HG03565 (cell line): ENCODE results near the gene KIAA1755.
"Not testable (repeated sequence)": the region's sequence is repeated elsewhere in the genome, so short reads cannot be mapped to it uniquely, and the experiment has no call there.

ENCODE experiments used
- ATAC-seq: cut with Tn5 transposase; IDR thresholded peaks from one replicate; pipeline ENCODE4 v1.9.1; 2021; ENCODE audit warnings: mild to moderate bottlenecking, moderate library complexity; ENCODE audit not compliant: unreplicated experiment

Gene KIAA1755

DNA sequence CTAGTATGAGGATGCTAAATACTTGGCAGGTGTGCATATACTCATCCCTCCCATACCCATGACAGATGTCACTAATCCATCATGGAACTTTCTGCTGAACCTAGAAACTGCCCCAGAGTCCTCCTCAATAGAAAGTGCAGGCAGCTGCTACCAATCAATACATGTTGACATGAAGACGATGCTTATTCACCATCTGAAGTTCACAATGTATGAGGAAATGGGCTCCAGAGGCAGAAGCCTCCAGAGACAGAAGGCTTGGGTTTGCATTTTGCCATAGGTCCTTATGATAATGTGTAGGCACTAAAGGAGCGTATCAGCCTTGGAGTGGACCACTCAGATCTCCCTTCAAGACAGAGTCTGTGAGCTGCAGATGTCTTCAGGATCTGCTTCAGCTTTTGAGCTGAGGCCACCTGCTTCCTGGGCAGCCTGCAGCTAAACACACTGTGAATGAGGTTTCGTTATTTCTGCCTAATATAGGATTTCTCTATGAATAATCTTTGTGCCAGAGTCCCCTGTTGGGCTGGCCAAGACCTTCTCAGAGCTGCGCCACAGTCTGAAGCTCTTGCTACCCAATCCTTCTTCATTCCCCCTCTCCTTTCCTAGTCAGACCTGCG, 7.5 kb upstream of the KIAA1755 start:
- no peak for ATAC-seq

- no peak for ATAC-seq
Measured at GRCh38 chr20:38267296-38267695, 6.8 kb upstream of the KIAA1755 start.

- ATAC-seq = no peak
Measured at GRCh38 chr20:38266426-38266825, 5.9 kb upstream of the KIAA1755 start.

DNA sequence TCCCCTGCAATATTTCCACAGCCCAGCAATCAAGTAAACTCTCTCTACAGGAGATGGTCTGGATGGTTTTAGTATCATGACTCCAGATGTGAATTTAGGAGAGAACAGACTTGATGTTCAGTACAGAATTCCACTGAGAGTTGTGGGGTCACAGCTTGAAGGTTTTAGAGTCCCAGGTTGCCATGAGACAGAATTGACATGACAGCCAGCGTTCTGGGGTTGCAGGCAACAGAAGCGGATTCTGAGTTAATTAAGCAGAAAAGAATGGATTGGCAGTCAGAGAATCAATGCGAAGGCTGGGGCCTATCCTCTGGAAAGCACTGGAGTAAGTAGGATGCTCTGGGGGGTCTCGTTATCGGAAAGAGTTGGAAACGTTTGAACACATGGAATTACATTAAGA, 2.4 kb upstream of the KIAA1755 start:
- no peak for ATAC-seq

GRCh38 chr20:38261054-38261390, 487 bp upstream of the KIAA1755 start:
- ATAC-seq = no peak

DNA sequence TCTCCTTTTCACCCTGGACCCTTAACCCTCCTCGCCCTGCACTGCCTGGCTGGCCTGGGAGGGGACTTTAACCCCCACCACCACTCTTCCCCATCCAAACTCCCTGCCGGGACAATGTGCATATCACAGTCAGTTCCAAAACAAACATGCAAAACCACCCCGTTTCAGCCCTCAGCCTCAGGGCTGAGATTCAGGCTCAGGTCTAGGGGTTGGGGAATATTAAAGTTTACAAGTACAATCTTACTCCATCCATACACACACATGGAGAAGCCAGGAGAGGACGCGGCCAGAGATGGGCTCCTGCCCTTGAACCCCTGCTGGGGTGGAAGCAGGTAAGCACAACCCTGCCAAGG, 534 bp downstream of the KIAA1755 start:
- no peak for ATAC-seq

DNA sequence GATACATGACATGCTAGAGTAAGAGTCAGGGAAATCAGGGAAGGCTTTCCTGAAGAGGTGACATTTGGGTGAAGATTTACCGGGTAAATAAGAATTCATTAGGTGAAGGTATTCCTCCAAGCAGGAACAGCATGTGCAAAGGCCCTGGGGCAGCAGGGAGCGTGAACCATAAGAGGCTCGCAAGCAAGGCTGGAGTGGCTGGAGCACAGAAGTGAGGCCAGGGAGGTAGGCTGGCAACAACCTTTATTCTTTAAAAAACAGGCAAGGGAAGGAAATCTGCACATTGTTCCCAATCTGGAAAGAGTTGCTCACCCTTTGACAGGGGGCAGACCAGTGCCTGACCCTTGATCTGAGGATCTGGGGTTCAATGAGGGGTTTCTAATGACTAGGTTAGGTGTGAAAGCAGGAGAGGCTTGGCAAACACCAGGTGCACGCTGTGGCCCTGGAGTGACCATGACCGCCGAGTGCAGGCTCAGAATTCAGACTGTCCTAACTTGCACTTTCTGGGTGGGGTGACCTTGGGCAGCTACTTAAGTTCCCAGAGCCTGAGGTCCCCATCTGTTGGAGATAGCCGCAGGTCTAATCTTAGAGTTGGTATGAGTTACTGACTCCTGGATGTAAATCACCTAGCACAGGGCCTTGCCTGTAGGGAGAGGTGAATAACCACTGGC, 1.9 kb downstream of the KIAA1755 start:
- ATAC-seq = no peak

- no peak for ATAC-seq
Measured at GRCh38 chr20:38256966-38257365, 3.6 kb downstream of the KIAA1755 start.

DNA sequence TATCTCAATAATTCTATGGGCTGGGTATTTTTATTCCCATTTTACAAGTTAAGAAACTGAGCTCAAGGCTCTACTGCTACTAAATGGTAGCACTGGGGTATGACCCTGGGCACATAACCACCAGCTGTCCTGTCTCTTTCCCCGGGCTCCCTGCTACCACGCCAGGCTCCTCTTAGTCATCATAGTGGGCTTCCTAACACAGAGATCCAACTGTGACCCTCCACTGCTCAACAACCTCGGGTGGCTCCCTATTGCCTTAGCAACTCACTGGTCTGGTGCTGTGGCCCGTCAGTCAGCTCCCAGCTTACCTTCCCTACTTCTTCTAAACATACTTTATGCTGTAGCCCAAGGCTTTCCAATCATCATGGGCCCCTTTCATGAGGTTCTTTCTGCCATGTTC, 4.5 kb downstream of the KIAA1755 start:
- no peak for ATAC-seq

- no peak for ATAC-seq
Measured at GRCh38 chr20:38255393-38255792, 5.1 kb downstream of the KIAA1755 start.

DNA sequence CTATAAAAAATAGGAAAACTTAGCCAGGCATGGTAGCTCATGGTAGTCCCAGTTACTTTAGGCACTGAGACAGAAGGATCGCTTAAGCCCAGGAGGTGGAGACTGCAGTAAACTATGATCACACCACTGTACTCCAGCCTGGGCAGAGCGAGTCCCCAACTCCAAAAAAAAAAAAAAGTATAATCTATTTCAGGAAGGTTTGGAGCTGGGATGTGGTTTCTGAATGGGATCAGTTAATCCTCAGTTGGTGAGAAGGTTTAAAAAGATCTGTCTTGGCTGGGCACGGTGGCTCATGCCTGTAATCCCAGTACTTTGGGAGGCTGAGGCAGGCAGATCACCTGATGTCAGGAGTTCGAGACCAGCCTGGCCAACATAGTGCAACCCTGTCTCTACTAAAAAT, 5.9 kb downstream of the KIAA1755 start:
- not testable (repeated sequence) for ATAC-seq

DNA sequence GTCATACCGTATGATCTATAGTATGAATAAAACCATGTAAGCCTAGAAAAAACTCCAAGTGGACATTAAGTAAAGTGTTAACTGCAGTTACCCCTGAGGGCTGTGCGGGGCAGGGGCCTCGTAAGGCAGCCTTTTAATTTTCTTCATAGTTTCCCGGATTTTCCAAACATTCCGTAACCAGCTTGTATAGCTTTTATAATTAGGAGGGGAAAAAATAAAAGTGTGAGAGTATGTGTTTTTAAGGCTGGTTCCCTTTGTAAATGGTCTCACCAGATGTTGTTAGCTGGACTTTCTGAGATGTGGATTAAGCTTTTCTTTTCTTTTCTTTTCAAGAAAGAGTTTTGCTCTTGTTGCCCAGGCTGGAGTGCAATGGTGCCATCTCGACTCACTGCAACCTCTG, 7.0 kb downstream of the KIAA1755 start:
- no peak for ATAC-seq

DNA sequence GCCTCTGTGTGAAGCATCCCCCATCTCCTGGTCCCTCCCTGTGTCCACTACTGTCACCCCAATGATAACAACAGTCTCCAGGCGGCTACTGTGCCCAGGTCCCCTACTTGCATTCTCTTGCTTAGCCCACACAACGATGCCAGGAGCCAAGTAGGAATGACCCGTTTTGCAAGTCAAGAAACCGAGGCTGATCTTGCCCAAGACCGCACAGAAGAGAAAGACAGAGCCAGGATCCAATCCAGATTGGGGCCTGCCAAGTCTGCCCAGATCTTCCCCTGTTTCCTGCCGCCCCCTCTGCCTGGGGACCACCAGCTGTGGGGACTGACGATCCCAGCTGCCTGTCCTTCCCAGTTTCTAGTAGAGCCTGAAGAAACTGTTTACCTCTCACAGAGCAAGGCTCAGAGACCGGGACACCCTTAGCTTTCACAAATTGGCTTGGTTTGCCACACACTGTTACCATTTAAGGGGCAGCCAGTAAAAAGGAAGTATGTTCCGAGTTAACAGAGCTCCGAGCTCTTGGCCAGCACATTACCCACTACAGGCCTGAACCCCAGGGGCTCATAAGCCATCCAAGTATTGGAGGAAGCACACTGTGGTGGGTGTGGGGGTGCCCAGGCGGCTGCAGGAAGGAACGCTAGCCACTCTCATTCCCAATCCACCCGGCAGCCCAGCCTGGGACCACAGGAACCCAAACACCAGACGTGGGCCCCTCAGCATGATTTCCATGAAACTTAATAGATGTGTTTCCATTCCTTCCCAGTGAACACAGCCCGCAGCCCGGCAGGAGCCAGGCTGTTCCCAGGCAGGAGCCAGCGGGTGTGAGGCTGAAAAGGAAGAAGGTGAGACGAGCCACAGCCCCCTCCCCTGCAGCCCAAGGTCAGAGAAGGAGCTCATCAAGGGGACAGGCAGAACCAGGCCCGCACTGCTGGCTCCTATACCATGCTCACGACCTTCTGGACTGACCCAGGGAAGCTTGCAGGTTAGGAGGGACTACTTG, 7.9 kb downstream of the KIAA1755 start:
- no peak for ATAC-seq

- not testable (repeated sequence) for ATAC-seq
Measured at GRCh38 chr20:38251441-38251840, 9.1 kb downstream of the KIAA1755 start.

GRCh38 chr20:38250609-38251008, 9.9 kb downstream of the KIAA1755 start:
- ATAC-seq = no peak

GRCh38 chr20:38249536-38250310, 10.8 kb downstream of the KIAA1755 start:
- ATAC-seq = no peak

DNA sequence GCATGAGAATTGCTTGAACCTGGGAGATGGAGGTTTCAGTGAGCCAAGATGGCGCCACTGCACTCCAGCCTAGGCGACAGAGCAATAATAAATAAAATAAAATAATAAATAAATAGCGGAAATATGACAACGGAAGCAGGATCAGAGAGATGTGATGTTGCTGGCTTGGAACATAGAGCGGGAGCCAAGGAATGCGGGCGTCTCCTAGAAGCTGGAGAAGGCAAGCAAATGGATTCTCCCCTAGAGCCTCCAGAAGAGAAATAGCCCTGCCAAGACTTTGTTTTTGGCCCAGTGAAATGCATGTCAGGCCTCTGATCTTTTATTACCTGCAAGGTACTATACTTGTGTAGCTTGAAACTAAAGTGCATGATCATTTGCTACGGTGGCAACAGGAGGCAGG, 12.4 kb downstream of the KIAA1755 start:
- no peak for ATAC-seq

- not testable (repeated sequence) for ATAC-seq
Measured at GRCh38 chr20:38247725-38248124, 12.8 kb downstream of the KIAA1755 start.

DNA sequence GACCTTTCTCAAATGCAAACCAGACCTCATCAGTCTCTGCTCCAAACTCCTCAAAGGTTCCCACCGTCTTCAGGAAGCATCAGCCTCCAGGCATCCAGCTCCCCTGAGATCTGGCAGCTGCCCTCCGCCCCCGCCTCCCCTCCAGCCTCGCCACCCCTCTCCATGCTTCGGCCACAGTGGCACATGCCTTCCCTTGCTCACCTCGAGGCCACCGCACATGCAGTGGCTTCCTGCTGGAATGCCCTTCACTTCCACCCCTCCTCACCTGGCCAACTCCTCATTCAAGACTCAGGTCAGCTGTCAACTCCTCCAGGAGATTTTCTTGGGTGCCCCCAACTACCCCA, 13.4 kb downstream of the KIAA1755 start:
- ATAC-seq = no peak

GRCh38 chr20:38246357-38247165, 14.0 kb downstream of the KIAA1755 start:
- ATAC-seq = no peak
